ENCODE data around the gene SARDH. TPM values are rescaled to one million over a fixed set of nuclear protein-coding genes. Genes with fewer than 3 reads are reported as not detected.

Gene SARDH
- total RNA-seq, 2 experiments from 2014 or later: 17.7 to 18.5 TPM

DNA sequence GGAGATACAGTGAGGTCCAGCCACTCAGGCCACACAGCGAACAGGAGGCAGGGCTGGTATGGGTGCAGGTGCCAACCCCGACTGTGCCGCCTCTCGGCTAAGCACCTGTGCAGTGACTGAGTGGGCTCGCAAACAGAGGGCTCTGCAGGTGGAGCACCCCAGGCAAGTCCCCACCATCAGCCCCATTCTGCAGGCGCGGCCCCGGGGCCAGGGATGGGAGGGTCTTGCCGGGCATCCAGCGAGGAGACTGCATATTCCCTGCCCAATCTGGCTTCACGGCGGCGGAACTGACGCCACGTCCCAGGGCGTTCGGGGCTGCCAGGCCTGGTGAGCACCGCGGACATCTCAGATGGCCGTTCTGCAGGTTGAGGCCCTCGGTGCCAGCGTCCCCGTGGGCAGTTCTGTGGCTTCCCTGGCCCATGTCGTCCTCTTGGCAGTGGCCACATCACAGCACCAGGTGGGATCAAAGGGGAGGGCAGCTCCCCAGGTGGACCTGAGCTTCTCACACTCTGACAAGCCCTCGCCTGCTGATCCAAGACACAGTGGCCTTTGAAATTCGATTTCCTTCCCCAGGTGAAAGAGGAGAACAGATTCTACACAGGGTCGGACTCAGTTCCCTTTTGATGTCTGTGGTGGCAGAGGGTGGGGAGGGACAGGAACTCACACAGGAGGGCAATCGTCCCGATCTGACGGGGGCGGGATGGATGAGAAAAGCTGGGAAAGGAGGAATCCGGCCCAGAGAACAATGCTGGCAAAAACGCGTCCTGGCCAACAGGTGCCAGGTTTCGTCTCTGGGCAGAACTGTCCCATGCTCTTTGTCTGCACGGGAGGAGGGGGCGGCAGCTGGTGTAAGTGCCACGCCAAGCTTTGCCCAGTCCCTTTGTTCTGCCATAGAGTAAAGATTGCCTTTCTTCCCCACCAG is 83.2 kb downstream of the SARDH start:
- Mint-ChIP-seq H3K27ac (no peak overlapping the region), H3K9me3 (no peaks in the 10 kb centered on the region), H3K36me3 (ENCODE audit: low read depth) (peaks cover 7% of the 10 kb centered on the region), H3K27me3 (peaks cover 33% of the 10 kb centered on the region), H3K4me3 (peak overlapping the region; percentile 42), H3K4me1 (ENCODE audit: low read depth) (peaks cover 45% of the 10 kb centered on the region)
- ChIA-PET POLR2A (interaction anchor here (1.5 to 3.8 kb wide), 4 partner anchors 8 to 72 kb away, joined by 5 to 26 read pairs (median 7); no protein-coding TSS in a partner anchor), CTCF (interaction anchor here (1.4 kb wide), 1 partner anchor 54 kb away, joined by 6 read pairs; no protein-coding TSS in a partner anchor)
- no peak for ATAC-seq (ENCODE audit: poor library complexity)
- no peak overlapping the region for H3K4me3 ChIP-seq (ENCODE audit: low read length)
- H3K4me1 ChIP-seq (ENCODE audit: insufficient read depth, low read length): peaks cover 50% of the 10 kb centered on the region
- no peaks in the 10 kb centered on the region for H3K36me3 ChIP-seq (ENCODE audit: insufficient read depth, low read length)
- peaks cover 5 to 26% of the 10 kb centered on the region in 2 experiments for H3K27me3 ChIP-seq (ENCODE audit: control insufficient read depth in 1 of 2, insufficient read depth in 2 of 2, low read length in 2 of 2)
- H3K9me3 ChIP-seq (ENCODE audit: control insufficient read depth in 1 of 2, insufficient read depth in 1 of 2, low read length in 2 of 2): peaks cover 0 to 21% of the 10 kb centered on the region in 2 experiments
- TF ChIP-seq, protein P1, sequence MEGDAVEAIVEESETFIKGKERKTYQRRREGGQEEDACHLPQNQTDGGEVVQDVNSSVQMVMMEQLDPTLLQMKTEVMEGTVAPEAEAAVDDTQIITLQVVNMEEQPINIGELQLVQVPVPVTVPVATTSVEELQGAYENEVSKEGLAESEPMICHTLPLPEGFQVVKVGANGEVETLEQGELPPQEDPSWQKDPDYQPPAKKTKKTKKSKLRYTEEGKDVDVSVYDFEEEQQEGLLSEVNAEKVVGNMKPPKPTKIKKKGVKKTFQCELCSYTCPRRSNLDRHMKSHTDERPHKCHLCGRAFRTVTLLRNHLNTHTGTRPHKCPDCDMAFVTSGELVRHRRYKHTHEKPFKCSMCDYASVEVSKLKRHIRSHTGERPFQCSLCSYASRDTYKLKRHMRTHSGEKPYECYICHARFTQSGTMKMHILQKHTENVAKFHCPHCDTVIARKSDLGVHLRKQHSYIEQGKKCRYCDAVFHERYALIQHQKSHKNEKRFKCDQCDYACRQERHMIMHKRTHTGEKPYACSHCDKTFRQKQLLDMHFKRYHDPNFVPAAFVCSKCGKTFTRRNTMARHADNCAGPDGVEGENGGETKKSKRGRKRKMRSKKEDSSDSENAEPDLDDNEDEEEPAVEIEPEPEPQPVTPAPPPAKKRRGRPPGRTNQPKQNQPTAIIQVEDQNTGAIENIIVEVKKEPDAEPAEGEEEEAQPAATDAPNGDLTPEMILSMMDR (IDR thresholded peaks at IDR 0.05): no peak
- H3K27ac ChIP-seq (ENCODE audit: low read depth in 1 of 2, low read length in 2 of 2): no peak overlapping the region
- no peak for DNase-seq
- intact Hi-C loops (cut with DNase I, micrococcal nuclease): no loop called here

DNA sequence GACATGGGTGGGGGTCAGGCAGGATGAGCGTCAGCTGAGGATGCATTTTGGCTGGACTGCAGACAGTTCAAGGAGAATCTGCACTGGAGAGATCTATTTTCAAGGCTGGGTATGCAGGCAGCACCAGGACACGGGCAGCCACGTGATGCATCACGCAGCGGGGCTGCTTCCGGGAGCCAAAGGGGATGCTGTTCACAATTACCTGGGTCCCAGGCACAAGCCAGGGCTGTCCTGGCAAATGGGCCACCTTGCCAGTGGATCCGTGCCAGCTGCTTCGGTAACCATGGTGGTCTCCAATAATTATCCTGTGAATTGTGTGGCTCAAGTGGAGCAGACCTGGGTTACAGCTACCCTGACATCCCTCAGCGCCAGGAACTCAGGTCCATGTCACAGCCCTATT is 84.5 kb downstream of the SARDH start:
- H3K36me3 ChIP-seq (ENCODE audit: insufficient read depth, low read length): no peaks in the 10 kb centered on the region
- H3K4me1 ChIP-seq (ENCODE audit: insufficient read depth, low read length): peaks cover 39% of the 10 kb centered on the region
- Mint-ChIP-seq H3K27ac (no peak overlapping the region), H3K4me3 (no peak overlapping the region), H3K36me3 (ENCODE audit: low read depth) (peaks cover 7% of the 10 kb centered on the region), H3K27me3 (peaks cover 35% of the 10 kb centered on the region), H3K4me1 (ENCODE audit: low read depth) (peaks cover 31% of the 10 kb centered on the region), H3K9me3 (no peaks in the 10 kb centered on the region)
- no peak overlapping the region for H3K4me3 ChIP-seq (ENCODE audit: low read length)
- intact Hi-C loops (cut with DNase I, micrococcal nuclease): no loop called here
- no peak for ATAC-seq (ENCODE audit: poor library complexity)
- no peak for DNase-seq
- ChIA-PET CTCF (no interaction called here), POLR2A (no interaction called here)
- peaks cover 5 to 19% of the 10 kb centered on the region in 2 experiments for H3K27me3 ChIP-seq (ENCODE audit: control insufficient read depth in 1 of 2, insufficient read depth in 2 of 2, low read length in 2 of 2)
- TF ChIP-seq, protein P1 (IDR thresholded peaks at IDR 0.05): no peak
- peaks cover 0 to 21% of the 10 kb centered on the region in 2 experiments for H3K9me3 ChIP-seq (ENCODE audit: control insufficient read depth in 1 of 2, insufficient read depth in 1 of 2, low read length in 2 of 2)
- H3K27ac ChIP-seq (ENCODE audit: low read depth in 1 of 2, low read length in 2 of 2): no peak overlapping the region

DNA sequence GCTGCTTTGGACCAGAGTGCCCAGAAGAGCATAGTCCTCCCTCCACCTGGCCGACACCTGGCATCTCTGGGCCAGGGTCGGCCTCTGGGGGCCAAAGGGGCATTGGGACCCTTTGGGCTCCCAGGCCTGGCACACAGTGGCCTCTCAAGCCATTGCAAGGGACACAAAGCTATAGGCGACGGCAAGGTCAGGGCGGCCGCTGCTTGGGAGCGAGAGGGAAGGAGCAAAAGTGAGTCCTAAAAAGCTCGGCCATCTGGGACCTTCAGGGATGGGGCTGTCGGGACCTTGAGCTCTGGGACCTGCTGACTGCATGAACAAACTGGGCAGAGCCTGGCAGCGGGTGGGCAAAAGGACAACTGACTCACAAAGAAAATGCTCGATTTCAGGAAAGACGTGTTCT is 88.1 kb downstream of the SARDH start:
- Histone ChIP-seq H3K4me3 (ENCODE audit: low read length) (no peak overlapping the region), H3K36me3 (ENCODE audit: insufficient read depth, low read length) (no peaks in the 10 kb centered on the region), H3K27ac (ENCODE audit: low read depth in 1 of 2, low read length in 2 of 2) (no peak overlapping the region), H3K27me3 (ENCODE audit: control insufficient read depth in 1 of 2, insufficient read depth in 2 of 2, low read length in 2 of 2) (peaks cover 0 to 8% of the 10 kb centered on the region in 2 experiments), H3K4me1 (ENCODE audit: insufficient read depth, low read length) (peaks cover 3% of the 10 kb centered on the region), H3K9me3 (ENCODE audit: control insufficient read depth in 1 of 2, insufficient read depth in 1 of 2, low read length in 2 of 2) (peaks cover 0 to 11% of the 10 kb centered on the region in 2 experiments)
- Mint-ChIP-seq H3K4me3 (no peak overlapping the region), H3K36me3 (ENCODE audit: low read depth) (no peaks in the 10 kb centered on the region), H3K9me3 (no peaks in the 10 kb centered on the region), H3K27ac (no peak overlapping the region), H3K27me3 (peaks cover 12% of the 10 kb centered on the region), H3K4me1 (ENCODE audit: low read depth) (peaks cover 7% of the 10 kb centered on the region)
- ATAC-seq (ENCODE audit: poor library complexity) (no peak), DNase-seq (no peak)
- CTCF ChIA-PET: no interaction called here
- TF ChIP-seq, protein P1 (IDR thresholded peaks at IDR 0.05): no peak
- POLR2A ChIA-PET: interaction anchor here (1.0 kb wide), 1 partner anchor 22 kb away, joined by 3 read pairs; no protein-coding TSS in a partner anchor
- intact Hi-C loops (cut with DNase I, micrococcal nuclease): no loop called here

Data from CD4-positive, alpha-beta T cell (primary cell).